ENCODE results near the gene SPSB2. TPM values are rescaled to one million over a fixed set of nuclear protein-coding genes. Genes with fewer than 3 reads are reported as not detected.

Gene SPSB2
- total RNA-seq, 1 experiment from 2014 or later = 9.2 TPM

DNA sequence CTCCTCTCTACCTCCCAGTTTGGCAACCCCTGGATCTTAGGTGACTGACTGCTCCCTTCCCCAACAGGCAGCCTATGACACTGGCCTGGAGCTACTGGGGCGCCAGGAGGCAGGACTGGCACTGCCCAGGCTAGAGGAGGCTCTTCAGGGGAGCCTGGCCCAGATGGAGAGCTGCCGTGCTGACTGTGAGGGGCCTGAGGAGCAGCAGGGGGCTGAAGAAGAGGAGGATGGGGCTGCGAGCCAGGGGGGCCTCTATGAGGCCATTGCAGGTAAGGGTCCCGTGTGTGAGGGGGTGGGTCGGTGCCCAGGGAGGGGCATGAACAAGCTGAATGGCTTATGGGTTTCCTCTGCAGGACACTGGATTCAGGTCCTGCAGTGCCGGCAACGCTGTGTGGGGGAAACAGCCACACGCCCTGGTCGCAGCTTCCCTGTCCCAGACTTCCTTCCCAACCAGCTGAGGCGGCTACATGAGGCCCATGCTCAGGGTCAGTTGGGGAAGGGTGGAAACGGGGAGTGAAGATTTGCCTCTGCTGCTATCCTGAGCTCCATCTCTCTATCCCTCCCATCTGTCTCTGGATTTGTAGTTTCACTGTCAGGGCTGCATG, 42.7 kb downstream of the SPSB2 start:
- DNase-seq (ENCODE audit: unreplicated experiment) = no peak
- POLR2A ChIA-PET = interaction anchor here (0.6 to 1.4 kb wide), 4 partner anchors 22 to 85 kb away, joined by 3 to 4 read pairs (median 3); partner anchors contain the start of genes SPSB2 and USP5
- peaks cover 65% of the 10 kb centered on the region for H3K27me3 Mint-ChIP-seq (ENCODE audit: insufficient read depth, unreplicated experiment)
- H3K27ac Mint-ChIP-seq (ENCODE audit: low read depth, unreplicated experiment) = no peak overlapping the region
- no peaks in the 10 kb centered on the region for H3K36me3 Mint-ChIP-seq (ENCODE audit: insufficient read depth, unreplicated experiment)
- H3K9me3 Mint-ChIP-seq (ENCODE audit: unreplicated experiment) = no peaks in the 10 kb centered on the region
- intact Hi-C loops (cut with micrococcal nuclease) = no loop called here
- TF ChIP-seq, protein P1, sequence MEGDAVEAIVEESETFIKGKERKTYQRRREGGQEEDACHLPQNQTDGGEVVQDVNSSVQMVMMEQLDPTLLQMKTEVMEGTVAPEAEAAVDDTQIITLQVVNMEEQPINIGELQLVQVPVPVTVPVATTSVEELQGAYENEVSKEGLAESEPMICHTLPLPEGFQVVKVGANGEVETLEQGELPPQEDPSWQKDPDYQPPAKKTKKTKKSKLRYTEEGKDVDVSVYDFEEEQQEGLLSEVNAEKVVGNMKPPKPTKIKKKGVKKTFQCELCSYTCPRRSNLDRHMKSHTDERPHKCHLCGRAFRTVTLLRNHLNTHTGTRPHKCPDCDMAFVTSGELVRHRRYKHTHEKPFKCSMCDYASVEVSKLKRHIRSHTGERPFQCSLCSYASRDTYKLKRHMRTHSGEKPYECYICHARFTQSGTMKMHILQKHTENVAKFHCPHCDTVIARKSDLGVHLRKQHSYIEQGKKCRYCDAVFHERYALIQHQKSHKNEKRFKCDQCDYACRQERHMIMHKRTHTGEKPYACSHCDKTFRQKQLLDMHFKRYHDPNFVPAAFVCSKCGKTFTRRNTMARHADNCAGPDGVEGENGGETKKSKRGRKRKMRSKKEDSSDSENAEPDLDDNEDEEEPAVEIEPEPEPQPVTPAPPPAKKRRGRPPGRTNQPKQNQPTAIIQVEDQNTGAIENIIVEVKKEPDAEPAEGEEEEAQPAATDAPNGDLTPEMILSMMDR (IDR thresholded peaks at IDR 0.05; ENCODE audit: unreplicated experiment) = no peak
- no TSS peak for BruUV-seq (replicated peaks)
- no peak overlapping the region for H3K4me3 Mint-ChIP-seq (ENCODE audit: unreplicated experiment)
- CTCF ChIA-PET = interaction anchor here (0.6 to 8.7 kb wide), 6 partner anchors 46 to 386 kb away, joined by 3 to 74 read pairs (median 4); partner anchors contain the start of genes MLF2 and ZNF384
- peaks cover 24% of the 10 kb centered on the region for H3K4me1 Mint-ChIP-seq (ENCODE audit: insufficient read depth, unreplicated experiment)

DNA sequence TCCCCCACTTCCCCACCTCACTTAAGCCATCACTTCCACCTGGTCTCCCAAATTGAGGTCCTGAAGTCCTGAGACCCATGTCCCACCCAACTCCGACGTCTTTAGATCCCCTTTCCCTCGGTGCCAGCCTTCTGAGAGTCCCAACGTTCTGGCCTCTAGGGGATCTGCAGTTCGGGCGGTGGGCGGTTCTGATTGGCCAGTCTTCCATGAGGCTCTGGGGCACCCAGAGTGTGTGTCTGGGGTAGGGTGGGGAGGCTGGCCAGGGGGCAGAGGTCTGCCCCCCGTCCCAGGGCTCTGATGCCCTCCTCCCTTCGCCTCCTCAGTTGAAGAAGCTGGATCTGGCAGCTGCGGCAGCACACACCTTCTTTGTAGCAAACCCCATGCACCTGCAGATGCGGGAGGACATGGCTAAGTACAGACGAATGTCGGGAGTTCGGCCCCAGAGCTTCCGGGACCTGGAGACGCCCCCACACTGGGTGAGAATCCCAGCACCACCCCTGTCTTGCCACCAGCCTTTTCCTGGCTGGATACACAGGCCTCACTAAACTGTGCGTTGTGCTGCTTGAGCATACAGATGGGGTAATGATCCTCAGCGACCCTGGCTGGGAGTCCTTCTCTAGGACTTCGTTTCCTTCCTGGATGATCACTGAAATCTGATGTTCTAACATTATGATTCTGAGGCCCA, 43.4 kb downstream of the SPSB2 start:
- ChIA-PET POLR2A (interaction anchor here (0.6 to 1.4 kb wide), 5 partner anchors 23 to 224 kb away, joined by 3 read pairs; partner anchors contain the start of genes MLF2, SPSB2 and USP5), CTCF (interaction anchor here (0.6 to 8.7 kb wide), 6 partner anchors 19 to 386 kb away, joined by 3 to 74 read pairs (median 4); partner anchors contain the start of genes MLF2 and ZNF384)
- intact Hi-C loops (cut with micrococcal nuclease) = no loop called here
- peak overlapping the region; percentile 77 for H3K4me3 Mint-ChIP-seq (ENCODE audit: unreplicated experiment)
- DNase-seq (ENCODE audit: unreplicated experiment) = peak; percentile 29
- no TSS peak for BruUV-seq (replicated peaks)
- H3K27me3 Mint-ChIP-seq (ENCODE audit: insufficient read depth, unreplicated experiment) = peaks cover 72% of the 10 kb centered on the region
- H3K4me1 Mint-ChIP-seq (ENCODE audit: insufficient read depth, unreplicated experiment) = peaks cover 29% of the 10 kb centered on the region
- TF ChIP-seq, protein P1 (IDR thresholded peaks at IDR 0.05; ENCODE audit: unreplicated experiment) = no peak
- no peaks in the 10 kb centered on the region for H3K36me3 Mint-ChIP-seq (ENCODE audit: insufficient read depth, unreplicated experiment)
- H3K9me3 Mint-ChIP-seq (ENCODE audit: unreplicated experiment) = no peaks in the 10 kb centered on the region
- H3K27ac Mint-ChIP-seq (ENCODE audit: low read depth, unreplicated experiment) = no peak overlapping the region

DNA sequence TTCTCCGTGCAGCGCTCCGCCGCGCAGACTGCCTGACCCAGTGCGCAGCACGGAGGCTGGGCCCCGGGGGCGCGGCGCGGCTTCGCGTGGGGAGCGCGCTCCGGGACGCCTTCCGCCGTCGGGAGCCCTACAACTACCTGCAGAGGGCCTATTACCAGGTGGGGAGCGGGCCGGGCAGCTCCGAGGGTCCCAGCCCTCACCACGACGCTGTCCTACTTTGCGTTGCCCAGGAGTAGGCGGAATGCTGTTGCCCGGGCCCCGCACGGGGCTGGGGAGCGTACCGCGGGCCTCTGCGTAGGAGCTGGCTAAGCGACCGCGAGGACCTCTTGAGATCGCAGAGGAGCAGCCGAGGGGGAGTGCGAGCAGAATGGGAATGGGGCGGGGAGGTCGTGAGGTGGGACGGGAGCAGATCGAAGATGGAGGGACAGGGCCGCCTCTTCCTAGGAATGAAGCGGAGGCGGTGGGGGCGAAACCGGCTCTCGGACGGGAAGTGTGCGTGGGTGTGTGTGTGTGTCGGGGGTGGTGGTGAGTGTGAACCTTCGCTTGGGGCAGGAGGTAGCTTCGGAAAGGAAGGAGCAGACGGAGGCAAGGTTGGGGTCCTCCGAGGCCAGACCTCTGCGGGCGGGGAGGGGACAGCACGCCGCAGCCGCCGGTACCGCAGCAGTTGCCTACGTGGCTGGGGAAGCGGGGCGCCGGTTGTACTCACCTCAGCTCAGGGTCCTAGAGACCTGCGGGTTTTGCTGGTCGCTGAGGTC, 44.1 kb downstream of the SPSB2 start:
- no peak overlapping the region for H3K27ac Mint-ChIP-seq (ENCODE audit: low read depth, unreplicated experiment)
- ChIA-PET POLR2A (interaction anchor here (0.5 to 1.4 kb wide), 5 partner anchors 41 to 223 kb away, joined by 3 to 4 read pairs (median 3); partner anchors contain the start of gene MLF2), CTCF (interaction anchor here (0.6 to 8.7 kb wide), 4 partner anchors 19 to 93 kb away, joined by 4 to 74 read pairs (median 5); partner anchors contain the start of gene MLF2)
- TF ChIP-seq, protein P1 (IDR thresholded peaks at IDR 0.05; ENCODE audit: unreplicated experiment) = no peak
- peaks cover 79% of the 10 kb centered on the region for H3K27me3 Mint-ChIP-seq (ENCODE audit: insufficient read depth, unreplicated experiment)
- DNase-seq (ENCODE audit: unreplicated experiment) = no peak
- no peaks in the 10 kb centered on the region for H3K9me3 Mint-ChIP-seq (ENCODE audit: unreplicated experiment)
- H3K36me3 Mint-ChIP-seq (ENCODE audit: insufficient read depth, unreplicated experiment) = no peaks in the 10 kb centered on the region
- BruUV-seq (replicated peaks) = no TSS peak
- H3K4me1 Mint-ChIP-seq (ENCODE audit: insufficient read depth, unreplicated experiment) = peaks cover 29% of the 10 kb centered on the region
- intact Hi-C loops (cut with micrococcal nuclease) = no loop called here
- peak overlapping the region; percentile 77 for H3K4me3 Mint-ChIP-seq (ENCODE audit: unreplicated experiment)
